ENCODE data around the gene TEX13D.
"Not testable (repeated sequence)": the region's sequence is repeated elsewhere in the genome, so short reads cannot be mapped to it uniquely, and the experiment has no call there.

Gene TEX13D

DNA sequence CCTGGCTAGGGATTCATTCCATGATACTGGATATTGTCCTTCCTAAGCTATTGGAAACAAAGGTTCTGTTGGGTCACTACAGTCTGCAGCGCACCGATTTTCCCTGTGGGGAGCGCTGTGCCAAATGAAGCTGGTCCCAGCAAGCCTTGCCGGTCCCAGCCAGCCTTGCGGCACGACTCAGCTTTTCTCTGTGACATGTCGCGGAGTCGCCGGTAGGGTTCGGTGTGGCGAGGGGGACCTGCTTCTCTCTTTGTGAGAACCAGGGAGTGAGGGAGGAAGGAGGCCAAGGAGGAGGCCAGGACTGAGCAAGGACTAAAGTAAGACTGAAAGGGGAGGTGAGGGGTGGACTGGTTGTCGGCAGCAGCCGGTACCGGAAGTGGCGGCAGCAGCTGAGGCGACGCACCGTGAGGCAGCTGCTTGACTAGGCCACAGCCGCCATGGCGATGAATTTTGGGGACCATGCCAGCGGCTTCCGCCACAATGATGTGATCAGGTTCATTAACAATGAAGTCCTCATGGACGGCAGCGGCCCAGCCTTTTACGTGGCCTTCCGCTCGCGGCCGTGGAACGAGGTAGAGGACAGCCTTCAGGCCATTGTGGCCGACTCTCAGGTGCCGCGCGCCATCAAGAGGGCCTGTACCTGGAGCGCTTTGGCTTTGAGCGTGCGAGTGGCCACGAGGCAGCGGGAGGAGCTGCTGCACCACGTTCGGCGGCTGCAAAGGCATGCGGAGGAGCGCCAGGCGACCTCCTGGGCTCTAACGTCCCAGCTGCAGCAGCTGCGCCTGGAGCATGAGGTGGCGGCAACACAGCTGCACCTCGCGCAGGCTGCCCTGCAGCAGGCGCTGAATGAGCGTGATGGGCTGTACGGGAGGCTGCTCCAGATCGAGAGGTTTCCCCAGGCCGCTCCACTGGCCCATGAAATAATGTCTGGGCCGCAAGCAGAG is at the start of gene TEX13D:
TSS of gene TEX13D (plus strand) at position 180 of the 944 bp plus-strand sequence. CDS start at position 438, 258 bp downstream.
- DNase-seq, result no peak

DNA sequence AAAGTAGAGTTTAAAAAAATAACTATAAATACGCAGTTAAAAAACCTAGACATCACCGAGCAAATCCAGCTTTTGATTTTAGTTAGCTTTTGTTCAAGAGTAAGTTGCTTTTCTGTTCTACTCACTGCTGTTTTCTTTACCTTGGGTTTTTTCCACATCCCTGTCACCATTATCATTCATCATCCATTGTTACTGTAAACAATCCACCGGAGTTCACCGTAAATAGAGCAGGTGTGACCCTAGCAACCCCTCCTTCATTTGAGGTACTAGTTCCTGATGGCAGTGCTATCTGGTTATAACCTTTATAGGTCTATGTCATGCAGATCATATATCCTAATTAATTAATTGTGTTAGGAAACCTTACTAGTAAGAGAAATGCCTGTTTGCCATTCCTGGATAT is 43.0 kb upstream of the TEX13D start:
- peak; percentile 16 for DNase-seq

DNA sequence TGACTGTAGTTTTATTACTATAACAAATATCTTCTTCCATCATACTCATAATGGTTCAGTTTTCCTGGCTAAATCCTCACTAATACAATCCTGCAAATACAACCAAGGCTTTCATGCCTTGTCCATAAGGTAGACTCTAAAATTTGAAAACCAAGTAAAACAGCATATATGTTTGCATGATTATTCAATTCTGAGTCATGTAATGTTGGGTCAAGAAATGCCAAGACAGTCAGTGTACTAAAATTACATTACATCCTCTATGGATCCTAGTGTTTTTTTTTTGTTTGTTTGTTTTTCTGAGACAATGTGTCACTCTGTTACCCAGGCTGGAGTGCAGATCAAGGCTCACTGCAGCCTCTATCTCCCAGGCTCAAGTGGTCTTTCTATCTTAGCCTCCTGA is 38.6 kb upstream of the TEX13D start:
- DNase-seq, result no peak

- DNase-seq, result not testable (repeated sequence)
Measured at GRCh38 chrX:124299323-124299722, 33.1 kb upstream of the TEX13D start.

GRCh38 chrX:124300405-124300804 is 32.1 kb upstream of the TEX13D start:
- DNase-seq, result no peak

GRCh38 chrX:124307253-124307907 is 25.1 kb upstream of the TEX13D start:
- DNase-seq, result no peak

DNA sequence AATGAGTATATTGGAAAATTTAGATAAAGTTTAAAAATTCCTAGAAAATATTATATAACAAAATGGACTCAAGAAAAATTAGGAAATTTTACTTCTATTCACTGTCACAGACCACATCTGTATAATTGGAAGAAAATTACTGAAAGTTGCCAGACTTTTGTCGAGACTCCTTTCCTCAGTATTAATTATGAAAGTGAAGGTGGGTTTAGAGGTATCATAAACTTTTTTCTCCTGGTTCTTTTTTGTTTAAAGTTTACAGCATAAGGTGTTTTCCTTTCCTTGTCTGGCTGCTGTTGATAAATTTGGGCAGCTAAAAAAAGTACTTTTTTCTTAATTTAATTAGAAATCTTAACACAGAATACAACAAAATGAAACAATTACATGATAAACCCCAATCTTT is 6.7 kb upstream of the TEX13D start:
- no peak for DNase-seq

GRCh38 chrX:124328765-124329164 is 3.7 kb upstream of the TEX13D start:
- no peak for DNase-seq

DNA sequence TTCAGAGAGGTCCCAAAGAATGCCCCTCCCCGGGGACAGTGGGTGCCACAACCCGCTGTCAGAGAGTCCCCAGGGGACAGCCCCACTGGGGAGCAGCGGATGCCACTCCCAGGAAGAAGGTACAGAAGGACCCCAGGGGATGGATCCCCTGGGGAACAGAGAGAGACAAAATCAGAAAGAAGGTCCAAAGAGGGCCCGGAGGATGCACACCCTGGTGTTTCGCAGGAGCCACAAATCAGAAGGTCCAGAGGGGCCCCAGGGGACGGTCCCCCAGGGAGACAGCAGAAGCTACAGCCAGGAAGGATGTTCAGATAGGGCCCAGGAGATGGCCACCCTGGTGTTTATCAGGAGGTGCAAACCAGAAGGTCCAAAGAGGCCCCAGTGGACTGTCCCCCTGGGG is 1.4 kb downstream of the TEX13D start:
- no peak for DNase-seq

DNA sequence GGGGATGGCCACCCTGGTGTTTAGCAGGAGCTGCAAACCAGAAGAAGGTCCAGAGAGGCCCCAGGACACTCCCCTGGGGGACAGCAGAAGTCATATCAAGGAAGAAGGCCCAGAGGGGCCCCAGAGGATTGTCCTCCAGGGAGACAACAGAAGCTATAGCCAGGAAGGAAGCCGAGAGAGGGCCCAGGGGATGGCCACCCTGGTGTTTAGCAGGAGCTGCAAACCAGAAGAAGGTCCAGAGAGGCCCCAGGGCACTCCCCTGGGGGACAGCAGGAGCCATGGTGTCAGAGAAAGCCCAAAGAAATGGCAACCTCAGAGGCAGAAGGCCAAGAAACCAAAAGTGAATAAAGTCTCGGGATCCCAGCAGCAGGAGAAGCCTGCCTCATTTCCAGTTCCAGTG is 2.1 kb downstream of the TEX13D start:
- DNase-seq, result not testable (repeated sequence)

DNA sequence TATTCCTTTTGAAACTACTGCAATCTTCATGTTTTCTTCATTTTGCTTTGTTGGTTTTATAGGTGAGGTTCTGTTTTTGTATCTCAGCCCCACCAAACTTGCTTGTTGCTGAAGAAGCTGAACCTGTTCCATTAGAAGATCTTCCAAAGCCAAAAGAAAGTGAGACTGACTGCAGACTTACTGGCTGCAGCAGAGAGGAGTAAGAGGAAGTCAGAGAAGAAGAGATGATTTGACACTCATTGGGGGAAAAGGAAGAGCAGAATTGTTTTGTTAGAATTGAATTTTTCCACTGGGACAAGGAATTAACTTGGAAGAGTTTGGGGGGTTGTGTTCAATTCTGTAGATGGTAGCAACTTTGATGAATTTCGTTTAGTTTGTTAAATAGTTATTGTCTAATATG is 3.1 kb downstream of the TEX13D start:
- no peak for DNase-seq

DNA sequence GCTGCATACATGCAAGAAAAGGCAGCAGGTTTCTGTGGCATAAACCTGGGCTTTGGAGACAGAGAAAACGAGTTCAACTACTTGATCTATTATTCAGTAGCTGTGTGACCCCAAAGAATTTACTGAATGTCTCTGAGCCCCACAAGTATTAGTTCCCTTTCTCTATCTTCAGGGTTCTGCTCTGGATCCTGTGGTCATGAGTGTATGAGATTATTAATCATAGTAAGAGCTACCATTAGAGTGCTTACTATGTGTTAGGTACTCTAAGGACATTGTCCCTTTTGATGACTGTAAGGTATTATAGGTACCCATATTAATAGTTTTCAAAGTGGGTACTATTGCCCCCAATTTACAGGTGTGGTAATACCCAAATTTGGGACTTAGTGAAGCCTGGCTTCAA is 5.5 kb downstream of the TEX13D start:
- no peak for DNase-seq

DNA sequence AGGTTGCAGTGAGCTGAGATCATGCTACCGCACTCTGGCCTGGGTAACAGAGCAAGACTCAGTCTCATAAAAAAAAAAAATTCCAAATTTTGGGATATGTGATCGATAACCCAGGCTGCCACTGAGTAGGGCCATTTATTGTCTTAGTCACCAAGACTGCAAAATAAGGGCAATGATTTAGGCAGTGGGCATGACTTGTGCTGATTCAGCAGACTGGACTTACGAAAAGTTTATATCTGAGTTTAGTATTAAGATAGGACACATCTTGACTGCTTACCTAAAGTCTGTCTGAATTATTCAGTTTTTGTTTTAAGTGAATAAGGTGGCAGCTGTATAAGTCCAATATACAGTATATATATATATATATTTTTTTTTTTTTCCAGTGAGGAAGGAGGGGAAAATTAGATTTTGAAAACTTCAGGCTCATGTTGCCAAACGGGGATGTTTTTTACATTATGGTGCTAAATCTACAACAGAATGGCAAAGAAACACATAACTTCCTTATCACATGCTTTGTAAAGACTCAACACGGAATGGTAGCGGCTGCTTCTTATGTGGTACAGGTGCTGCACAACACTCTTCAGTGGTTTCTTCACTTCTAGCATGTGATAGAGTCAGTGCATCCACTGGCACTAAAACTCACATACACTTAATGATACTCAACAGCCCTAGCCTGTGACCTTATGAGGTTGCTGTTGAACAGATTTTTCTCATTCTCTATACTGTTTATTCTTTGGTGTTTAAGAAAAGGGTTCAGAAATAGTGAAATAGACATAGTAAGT is 6.5 kb downstream of the TEX13D start:
- no peak for DNase-seq

DNA sequence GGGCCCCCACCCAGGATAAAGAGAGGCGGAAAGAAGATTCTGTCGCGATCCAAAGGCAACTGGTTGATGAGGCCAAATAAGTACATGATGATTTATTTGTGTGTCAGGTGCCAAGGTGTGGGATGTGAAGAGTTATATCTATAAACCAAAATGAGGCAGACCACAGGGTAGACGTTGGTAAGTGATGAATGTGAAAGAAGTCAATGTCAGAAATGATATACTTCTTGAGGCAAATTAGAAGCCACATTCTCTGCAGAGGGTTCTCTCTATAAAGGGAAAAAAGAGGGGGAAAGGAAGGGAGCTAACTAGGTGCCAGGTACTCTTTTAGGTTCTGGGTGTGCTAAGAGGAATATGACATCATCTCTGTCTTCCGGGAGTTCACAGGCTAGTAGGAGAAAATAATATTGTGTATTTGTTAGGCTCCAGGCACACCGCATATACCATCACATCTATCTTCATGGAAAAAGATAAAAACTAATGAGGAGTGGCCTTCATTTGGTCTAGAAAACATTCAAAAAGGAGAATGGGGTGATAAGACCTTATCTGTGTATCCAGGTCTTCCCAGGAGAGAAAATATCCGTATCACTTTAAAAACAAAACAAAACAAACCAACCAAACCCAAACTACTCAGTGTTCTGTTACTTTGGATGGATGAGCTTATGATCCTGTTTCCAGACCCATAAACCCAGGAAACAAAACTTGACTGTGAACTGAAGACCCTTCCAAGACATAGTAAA is 9.1 kb downstream of the TEX13D start:
- no peak for DNase-seq

GRCh38 chrX:124342174-124342867 is 9.9 kb downstream of the TEX13D start:
- no peak for DNase-seq

GRCh38 chrX:124343016-124343415 is 10.6 kb downstream of the TEX13D start:
- DNase-seq, result no peak

DNA sequence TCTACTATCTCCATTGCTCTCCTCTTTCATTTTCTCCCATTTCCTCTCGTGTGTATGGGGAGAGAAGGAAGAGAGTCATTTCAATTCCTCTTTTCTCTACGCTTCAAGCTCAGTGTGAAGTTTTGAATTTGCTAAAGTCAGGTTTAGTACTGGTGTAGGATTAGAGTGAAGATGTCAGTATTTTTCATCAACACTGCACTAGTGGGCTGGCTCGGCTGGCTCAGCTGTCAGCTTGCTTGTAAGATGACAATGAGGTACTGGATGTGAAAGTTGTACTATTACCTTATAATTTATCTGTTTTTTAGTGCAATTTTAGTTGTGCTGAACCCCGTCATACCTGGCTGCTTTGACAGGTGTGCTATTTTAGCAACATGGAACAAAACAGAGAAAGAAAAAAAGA is 11.8 kb downstream of the TEX13D start:
- DNase-seq, result no peak

DNA sequence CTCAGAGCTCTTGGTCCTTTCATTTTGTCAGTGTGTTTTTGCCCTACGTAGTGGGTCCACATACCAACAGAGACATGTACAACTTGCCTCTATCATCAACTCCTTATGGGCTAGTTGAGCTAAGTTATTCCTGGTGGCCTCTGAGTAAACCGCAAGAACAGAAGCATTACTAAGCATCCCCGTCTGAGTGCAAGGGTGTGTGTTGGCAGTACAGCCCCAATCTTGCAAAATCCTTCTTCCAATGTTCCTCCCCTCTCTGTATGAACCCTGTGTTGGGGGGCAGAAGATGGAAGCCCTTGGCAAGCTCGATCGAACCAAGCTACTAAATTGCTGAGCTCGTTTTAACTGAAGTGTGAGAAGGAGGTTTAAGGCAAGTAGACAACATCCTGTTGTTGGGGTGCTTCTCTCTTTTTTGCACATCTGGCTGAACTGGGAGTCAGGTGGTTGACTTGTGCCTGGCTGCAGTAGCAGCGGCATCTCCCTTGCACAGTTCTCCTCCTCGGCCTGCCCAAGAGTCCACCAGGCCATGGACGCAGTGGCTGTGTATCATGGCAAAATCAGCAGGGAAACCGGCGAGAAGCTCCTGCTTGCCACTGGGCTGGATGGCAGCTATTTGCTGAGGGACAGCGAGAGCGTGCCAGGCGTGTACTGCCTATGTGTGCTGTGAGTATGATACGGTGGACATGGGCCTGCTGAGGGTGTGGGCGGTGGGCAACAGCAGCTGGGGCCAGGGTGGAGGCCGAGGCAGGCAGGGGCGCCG is 13.8 kb downstream of the TEX13D start, which contains the start of gene SH2D1A:
TSS of gene SH2D1A (plus strand) at position 447 of the 760 bp plus-strand sequence. CDS start at position 527, 80 bp downstream.
- DNase-seq, result no peak

DNA sequence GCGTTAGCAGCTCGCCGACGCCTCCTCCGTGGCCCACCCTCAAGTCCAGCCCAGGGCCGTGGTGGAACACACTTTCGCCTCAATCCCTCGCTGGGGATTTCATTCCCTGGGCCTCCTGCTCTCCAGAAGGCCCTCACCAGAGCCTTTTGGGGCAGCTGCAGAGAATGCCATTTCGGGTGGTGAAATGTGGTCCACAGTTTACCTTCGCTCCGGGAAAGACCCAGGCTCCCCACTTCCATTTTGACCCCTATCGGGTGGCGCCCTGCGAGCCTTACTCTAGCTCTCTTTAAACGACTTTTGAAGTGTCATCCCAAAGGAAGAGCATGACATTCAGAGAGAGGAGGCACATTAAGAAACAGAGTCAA is 14.4 kb downstream of the TEX13D start:
- no peak for DNase-seq

GRCh38 chrX:124347242-124347641 is 14.8 kb downstream of the TEX13D start:
- DNase-seq, result no peak

GRCh38 chrX:124348182-124348581 is 15.7 kb downstream of the TEX13D start:
- no peak for DNase-seq
